ENCODE data around the gene AZGP1.

The AZGP1 gene

GRCh38 chr7:99975782-99976521, at the start of gene AZGP1:
Gene AZGP1, minus strand, starts transcription at chr7:99976031. Its CDS starts 11 bp downstream, at chr7:99976020.
- no peak for FAIRE-seq

DNA sequence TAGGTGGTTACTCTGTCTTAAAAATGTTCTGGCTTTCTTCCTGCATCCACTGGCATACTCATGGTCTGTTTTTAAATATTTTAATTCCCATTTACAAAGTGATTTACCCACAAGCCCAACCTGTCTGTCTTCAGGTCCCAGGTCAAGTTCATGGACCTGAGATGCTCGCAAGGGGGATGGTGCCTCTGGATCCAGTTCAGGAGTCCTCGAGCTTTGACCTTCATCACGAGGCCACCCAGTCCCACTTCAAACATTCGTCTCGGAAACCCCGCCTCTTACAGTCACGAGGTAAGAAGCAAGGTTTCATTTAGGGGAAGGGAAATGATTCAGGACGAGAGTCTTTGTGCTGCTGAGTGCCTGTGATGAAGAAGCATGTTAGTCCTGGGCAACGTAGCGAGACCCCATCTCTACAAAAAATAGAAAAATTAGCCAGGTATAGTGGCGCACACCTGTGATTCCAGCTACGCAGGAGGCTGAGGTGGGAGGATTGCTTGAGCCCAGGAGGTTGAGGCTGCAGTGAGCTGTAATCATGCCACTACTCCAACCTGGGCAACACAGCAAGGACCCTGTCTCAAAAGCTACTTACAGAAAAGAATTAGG, 48.3 kb upstream of the AZGP1 start:
- DNase-seq (ENCODE audit: insufficient read length, low spot score) = no peak
- TF ChIP-seq, protein P1, sequence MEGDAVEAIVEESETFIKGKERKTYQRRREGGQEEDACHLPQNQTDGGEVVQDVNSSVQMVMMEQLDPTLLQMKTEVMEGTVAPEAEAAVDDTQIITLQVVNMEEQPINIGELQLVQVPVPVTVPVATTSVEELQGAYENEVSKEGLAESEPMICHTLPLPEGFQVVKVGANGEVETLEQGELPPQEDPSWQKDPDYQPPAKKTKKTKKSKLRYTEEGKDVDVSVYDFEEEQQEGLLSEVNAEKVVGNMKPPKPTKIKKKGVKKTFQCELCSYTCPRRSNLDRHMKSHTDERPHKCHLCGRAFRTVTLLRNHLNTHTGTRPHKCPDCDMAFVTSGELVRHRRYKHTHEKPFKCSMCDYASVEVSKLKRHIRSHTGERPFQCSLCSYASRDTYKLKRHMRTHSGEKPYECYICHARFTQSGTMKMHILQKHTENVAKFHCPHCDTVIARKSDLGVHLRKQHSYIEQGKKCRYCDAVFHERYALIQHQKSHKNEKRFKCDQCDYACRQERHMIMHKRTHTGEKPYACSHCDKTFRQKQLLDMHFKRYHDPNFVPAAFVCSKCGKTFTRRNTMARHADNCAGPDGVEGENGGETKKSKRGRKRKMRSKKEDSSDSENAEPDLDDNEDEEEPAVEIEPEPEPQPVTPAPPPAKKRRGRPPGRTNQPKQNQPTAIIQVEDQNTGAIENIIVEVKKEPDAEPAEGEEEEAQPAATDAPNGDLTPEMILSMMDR (IDR thresholded peaks at IDR 0.05; ENCODE audit: insufficient read depth, missing control alignments) = no peak
- no peak for FAIRE-seq

More at GRCh38 chr7:99975782-99976521, at the start of gene AZGP1:
- TF ChIP-seq, protein P1 (IDR thresholded peaks at IDR 0.05; ENCODE audit: insufficient read depth, missing control alignments) = no peak
- DNase-seq (ENCODE audit: insufficient read length, low spot score) = no peak

DNA sequence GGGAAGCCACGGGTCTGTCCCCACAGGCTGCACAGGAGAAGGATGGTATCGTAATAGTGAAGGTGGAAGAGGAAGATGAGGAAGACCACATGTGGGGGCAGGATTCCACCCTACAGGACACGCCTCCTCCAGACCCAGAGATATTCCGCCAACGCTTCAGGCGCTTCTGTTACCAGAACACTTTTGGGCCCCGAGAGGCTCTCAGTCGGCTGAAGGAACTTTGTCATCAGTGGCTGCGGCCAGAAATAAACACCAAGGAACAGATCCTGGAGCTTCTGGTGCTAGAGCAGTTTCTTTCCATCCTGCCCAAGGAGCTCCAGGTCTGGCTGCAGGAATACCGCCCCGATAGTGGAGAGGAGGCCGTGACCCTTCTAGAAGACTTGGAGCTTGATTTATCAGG, 47.7 kb upstream of the AZGP1 start:
- FAIRE-seq = no peak

GRCh38 chr7:100022621-100023020, 46.8 kb upstream of the AZGP1 start:
- no peak for DNase-seq (ENCODE audit: insufficient read length, low spot score)
- TF ChIP-seq, protein P1 (IDR thresholded peaks at IDR 0.05; ENCODE audit: insufficient read depth, missing control alignments) = no peak
- no peak for FAIRE-seq

More for the DNA sequence above, 47.7 kb upstream of the AZGP1 start:
- no peak for DNase-seq (ENCODE audit: insufficient read length, low spot score)
- TF ChIP-seq, protein P1 (IDR thresholded peaks at IDR 0.05; ENCODE audit: insufficient read depth, missing control alignments) = no peak

GRCh38 chr7:100021297-100021696, 45.5 kb upstream of the AZGP1 start:
- FAIRE-seq (no peak), DNase-seq (ENCODE audit: insufficient read length, low spot score) (no peak)
- TF ChIP-seq, protein P1 (IDR thresholded peaks at IDR 0.05; ENCODE audit: insufficient read depth, missing control alignments) = no peak

- FAIRE-seq (no peak), DNase-seq (ENCODE audit: insufficient read length, low spot score) (no peak)
- TF ChIP-seq, protein P1 (IDR thresholded peaks at IDR 0.05; ENCODE audit: insufficient read depth, missing control alignments) = no peak
Measured at GRCh38 chr7:100019908-100020307, 44.1 kb upstream of the AZGP1 start.

GRCh38 chr7:100017875-100018274, 42.0 kb upstream of the AZGP1 start:
- FAIRE-seq = no peak

More at GRCh38 chr7:100017875-100018274, 42.0 kb upstream of the AZGP1 start:
- TF ChIP-seq, protein P1 (IDR thresholded peaks at IDR 0.05; ENCODE audit: insufficient read depth, missing control alignments) = no peak
- DNase-seq (ENCODE audit: insufficient read length, low spot score) = no peak

Data from D721Med (cell line).